Pons (tissue), 1 donor: ENCODE data around the gene UXS1.

Source experiments
- DNase-seq: peaks from one replicate; pipeline ENCODE4 v3.0.0-alpha.2; 2016; ENCODE audit warnings: low spot score

The UXS1 gene

DNA sequence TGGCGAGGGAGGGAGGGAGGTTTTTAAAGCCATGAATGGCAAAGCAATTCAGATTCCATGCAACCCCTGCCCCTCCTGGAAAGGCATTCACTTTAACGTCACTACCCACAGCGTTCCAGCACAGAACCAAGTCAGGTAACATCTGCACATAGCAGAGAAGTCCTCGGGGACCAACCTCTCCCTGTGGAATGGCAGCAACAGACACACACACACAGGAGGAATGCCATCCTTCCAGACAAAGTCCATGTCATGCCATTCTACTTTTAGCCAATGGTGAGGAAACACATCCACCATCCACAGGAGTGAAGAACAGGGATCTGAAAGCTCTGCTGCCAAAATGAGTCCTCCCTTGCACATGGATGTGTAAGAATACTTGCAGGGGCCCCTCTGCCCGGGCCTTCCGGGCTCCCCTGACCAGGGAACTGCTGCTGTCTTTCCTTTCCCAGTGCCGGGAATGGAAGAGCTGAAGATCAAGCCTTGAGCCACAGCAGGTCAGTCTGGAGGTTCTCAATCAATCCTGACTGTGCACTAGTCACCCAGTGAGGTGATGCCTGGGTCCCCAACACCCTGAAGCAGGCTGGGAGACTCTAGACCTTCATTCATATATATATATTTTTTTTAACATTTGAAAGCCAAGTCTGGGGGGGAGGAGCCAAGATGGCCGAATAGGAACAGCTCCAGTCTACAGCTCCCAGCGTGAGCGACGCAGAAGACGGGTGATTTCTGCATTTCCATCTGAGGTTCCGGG, 63.7 kb downstream of the UXS1 start:
- DNase-seq = no peak

DNA sequence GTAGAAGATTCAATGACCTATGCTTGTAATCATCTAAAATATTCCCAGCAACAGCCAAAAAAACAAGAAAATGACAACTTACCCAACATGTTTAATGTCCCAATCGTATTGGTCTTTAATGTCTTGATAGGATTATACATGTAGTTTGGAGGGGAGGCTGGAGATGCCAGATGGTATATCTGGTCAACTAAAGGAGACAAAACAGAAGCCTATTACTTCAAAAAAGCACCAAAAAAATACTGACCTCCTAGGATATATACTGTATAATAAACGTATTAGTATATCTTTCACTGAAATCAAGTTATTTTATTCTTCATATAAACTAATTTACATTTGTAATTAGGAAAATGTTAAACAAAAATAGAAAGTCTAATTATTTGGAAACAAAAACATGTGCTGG, 64.5 kb downstream of the UXS1 start:
- no peak for DNase-seq

DNA sequence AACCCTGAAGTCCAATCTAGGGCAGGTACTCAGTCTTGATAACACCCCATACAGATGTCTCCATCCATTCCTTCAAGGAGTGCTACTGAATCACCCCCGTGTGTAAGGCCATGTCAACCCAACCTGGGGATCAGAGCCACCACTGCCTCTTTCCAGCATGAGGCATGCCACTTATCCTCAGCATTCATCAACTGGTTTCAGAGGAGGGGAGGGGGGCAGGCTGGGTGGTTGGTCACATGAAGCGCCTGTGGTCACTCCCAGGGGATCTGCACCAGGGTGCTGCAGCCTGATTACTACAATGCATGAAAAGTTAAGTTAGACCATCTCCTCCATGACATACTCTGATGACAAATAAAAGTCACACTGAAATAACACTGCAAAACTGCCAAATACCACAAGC, 65.0 kb downstream of the UXS1 start:
- no peak for DNase-seq

DNA sequence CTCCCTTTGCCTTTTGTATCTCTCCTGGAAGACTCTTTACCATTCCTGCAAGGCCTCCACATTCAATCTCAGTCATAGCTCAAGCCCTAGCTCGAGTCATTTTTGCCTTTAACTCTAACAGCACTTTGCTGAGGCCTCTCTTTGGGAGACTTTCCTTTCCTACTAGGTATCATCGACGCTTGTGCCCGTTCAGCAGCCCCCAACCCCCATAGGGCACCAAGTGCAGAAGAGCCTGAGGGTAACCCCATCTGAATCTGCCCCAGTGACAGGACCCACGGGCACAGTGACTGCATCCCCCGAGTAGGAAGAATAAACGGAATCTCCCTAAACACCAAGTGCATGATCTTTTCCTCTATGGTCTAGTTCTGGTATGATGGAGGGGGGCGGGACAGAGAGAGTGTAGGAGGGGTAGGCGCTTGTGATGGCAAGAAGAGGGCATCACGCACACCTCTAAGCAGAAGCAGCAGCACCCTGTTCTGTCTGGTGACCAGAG, 66.3 kb downstream of the UXS1 start:
- DNase-seq = no peak

DNA sequence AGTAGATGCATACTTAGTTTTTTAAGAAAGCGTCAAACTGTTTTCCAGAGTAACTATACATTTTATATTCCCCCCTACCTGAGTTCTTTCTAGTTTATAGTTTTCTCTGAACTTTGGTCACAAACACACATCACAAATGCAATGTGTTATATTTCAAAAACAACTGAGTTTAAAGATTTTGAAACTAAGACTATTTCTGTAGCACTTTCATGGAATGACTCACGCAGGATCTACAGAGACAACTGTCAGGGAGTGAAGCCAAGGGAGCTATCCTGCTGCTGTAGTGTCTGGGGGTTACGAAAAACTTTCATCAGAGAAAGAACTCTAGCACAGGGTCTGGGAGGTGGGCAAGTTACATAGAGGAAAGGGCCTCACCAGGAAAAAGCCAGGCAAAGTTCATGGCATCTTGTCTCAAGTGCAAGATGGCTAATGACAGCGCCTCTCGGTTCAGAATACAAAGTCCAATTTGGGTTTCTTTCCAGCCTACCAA, 66.8 kb downstream of the UXS1 start:
- DNase-seq = no peak

DNA sequence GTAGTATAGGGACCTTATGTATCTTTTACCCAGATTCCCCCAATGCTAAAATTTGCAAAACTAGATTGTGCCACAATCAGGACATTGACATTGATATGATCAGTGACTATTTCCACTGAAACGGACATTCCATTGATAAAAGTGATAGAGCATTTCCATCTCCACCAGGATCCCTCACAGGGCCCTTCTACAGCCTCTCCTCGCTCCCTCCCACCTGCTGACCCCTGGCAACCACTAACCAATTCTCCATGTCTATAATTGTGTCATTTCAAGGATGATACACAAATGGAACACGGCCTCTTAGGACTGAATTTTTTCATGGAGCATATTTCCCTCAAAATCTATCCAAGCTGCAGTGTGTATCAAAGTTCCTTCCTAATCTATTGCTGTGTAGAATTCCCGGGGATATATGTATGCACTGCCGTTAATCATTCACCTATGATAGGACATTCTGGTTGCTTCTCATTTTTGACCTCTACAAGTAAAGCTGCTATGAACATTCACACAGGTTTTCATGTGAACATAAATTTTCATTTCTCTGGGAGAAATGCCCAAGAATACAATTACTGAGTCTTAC, 67.3 kb downstream of the UXS1 start:
- DNase-seq = no peak

DNA sequence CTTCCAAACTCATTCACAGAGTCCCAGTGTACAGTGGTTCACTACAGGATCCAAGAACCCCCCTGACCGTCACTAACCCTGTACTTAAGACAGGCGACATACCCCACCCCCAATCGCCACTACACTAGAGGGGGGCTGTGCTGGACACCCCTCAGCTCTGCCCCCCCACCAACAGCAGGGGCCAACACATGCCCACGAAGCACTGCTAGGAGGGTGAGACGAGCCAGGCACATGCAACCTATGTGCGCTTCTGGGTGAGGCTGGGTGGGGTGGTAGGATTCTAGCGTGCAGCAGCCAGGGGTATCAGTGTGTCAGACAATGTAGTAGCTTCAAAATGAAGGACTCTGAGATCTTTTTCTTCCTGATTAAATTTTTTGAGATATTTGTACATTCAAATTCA, 67.8 kb downstream of the UXS1 start:
- no peak for DNase-seq

DNA sequence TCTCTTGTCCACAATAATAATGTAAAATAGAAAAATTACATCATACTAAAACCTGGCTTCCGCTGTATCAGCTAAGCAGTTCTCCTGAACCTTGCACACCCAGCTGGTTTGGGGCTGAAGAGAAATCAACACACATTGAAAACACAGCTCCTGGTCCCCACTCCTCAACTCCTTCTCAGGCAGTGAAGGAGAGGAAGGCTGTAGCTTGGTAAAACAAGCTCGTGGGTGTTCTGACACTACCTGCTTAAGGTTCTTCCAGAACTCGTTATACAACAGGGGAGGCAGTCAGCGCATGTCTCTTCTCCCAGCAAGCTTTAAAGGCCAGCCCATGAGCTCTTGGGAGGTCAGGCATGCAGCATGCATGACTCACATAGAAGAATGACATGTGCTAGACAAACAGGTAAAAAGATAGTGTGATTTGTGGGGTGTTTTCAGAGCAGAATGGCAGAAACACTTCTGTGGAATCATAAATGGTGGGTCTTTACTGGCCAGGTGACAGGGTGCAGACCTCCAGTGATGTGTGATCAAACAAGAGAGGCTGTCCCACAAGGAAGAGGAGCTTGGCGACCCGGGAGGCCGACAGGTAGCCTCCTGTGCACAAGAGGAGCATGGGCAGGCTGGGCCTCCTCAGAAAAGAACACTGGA, 69.1 kb downstream of the UXS1 start:
- DNase-seq = no peak

DNA sequence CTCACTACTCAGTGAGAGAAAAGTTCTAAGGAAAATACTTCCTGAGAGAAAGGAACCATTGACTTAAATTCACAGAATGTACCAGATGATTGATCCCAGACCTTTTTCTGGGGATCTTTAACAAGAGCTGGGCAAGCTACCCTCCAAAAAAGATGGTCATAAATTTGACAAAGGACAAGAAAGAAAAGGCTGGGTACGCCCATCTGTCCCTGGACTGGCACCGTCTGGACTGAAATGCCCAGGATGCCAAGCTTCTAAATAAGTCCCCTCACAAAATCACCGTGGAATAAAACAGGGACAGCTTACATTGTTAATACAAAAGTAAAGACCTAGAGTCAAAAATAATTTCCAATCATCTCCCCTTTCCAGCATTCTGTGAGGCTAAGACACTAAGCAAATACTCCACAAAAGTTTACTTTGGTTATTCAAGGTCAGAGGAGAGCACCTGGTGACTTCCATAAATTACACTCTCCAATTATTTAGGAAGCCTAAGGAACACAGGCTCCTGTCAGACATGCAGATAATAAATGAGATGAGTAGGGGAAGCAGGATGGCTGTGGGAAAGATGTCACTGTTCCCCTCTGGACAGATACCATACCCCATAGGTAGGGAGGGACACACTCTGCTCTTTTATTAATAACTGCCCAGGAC, 69.9 kb downstream of the UXS1 start:
- DNase-seq = no peak

DNA sequence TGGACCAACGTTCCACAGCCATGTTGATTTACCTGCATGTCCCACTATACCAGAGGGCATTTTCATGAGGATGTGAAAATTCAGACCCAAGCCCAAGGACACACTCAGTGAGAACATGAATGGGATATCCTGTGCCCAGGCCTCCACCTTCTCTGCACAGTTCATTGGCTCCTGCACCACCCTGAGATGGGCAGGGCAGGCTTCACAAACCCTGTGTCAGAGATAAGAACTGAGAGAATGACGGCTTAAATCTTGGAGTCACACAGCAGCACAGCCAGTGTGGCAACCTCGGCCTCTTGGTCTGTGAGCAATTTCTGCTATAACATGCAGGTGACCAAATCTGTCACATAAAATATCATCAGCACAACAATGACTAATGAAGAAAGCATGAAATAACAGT, 71.9 kb downstream of the UXS1 start:
- DNase-seq = no peak

DNA sequence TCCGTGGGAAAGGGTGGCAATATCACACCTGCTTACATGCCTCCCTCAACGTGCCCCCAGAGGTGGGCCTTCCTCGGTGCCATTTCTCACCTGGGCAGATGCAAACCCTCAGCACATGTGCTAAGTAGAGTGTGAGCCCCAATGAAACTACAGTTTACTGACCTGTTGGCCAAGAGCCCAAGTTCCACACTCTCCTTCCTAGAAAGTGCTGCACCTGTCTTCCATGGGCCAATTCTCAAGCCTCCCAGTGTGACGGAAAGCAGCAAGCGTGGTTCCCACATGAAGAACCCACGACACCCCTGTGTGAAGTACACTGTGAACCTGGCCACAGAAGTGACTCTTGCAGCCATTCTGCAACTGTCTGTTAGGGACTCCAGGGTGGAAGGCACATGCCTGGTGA, 73.7 kb downstream of the UXS1 start:
- no peak for DNase-seq

DNA sequence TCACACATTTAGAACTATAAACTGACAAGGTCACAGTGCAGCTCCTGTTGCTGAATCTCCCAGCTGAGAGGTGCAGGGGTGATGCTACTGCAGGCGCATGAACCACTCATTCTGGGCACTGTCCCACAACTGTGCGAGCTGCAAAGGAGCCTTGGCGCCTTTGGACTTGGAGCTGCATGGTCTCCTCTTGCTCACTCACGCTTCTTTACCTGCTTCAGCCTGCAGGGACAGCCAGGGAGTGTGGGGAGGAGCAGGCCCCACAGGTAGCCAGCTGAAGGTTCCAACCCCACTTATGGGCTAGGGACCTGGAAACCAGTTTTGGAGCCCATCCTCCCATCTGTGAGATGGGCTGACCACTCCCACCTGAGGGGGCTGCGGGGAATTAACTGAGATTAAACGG, 75.0 kb downstream of the UXS1 start:
- no peak for DNase-seq

DNA sequence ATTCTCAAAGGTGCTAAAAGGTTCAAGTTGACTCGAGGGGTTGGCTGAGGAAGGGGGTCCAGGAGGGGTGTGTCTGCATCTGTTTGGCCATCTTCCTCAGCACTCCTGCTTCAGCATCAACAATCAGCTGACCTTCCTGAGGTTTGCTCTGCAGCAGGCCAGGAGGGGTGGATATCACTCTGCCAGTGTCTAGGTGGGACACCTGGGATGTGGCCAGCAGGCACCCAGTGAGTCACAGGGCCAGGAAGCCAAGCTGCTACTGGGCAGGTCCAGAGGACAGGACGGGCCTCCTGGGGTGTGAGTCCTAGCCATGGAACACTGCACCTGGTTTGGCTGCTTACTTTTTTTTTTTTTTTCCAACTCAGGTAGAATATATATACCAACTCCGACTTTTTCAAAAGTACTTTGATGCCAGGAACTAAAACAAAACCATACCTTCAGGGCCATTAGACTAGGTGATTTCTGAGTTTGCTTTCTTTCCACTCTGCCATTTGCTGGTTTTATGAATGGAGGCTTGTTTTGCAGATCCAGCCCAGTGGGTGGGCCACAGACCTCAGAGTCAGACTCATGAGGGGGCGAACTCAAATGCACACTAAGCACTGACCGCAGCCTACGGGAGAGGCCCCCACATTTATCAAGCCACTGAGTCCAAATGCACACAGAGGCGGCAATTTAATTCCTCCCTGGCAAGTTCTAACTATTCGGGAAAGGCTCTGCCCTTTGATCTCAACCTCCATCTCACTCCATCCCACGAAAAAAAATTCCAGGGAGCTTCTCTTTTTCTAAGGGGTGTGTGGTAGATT, 76.0 kb downstream of the UXS1 start:
- DNase-seq = no peak

DNA sequence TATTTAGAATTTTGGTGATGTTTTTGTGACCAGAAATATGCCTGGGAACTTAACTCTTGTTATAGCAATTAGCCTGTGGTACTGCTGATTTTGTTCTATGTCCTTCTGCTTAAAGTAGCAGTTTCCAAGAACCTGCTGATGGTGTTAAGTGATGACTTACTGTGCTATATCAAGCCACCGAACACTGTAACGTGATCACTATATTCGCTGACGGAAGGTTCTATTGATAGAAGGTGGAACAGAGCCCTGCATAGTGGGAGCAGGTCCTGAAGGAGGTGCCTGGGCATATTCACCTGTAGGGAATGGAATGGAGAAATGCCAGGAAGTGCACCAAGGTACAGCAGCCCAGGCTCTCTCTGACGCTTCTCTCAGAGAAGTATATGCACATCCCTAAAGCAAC, 76.8 kb downstream of the UXS1 start:
- no peak for DNase-seq

DNA sequence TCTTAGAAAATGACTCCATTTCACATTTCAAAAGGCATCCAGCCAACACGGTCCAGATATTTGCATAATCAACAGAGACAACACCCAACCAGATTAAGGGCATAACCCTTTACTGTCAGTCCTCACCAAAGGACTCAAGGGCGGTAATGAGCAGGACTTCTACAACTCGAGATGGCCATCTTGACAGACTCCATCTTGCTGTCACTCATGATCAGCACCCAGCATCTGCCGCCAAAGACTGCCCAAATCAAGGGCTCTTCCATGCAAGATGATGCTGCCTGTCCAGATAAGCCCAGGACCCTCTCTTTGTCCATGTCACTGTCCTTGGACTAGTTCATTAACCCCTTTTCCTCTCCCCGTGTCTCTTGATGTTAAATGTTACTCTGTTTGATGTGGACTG, 77.9 kb downstream of the UXS1 start:
- DNase-seq = no peak

DNA sequence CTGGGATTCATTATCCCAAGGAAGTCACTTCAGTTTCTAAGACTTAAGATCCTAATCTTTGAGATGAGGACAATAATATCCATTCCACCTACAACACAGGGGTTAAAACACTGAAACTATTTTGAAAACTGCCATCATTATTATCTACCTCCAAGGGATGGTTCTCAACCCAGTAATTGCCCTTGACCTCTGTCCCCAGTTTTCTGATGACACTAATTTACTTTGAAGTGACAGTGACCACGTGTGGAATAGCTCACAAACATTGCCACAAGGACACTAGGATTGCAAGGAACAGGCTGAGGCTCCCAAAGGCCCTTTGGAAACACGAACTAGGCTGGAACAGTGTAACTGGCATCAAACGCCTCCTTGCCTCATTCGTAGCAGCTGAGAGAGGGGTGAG, 78.4 kb downstream of the UXS1 start:
- DNase-seq = no peak

DNA sequence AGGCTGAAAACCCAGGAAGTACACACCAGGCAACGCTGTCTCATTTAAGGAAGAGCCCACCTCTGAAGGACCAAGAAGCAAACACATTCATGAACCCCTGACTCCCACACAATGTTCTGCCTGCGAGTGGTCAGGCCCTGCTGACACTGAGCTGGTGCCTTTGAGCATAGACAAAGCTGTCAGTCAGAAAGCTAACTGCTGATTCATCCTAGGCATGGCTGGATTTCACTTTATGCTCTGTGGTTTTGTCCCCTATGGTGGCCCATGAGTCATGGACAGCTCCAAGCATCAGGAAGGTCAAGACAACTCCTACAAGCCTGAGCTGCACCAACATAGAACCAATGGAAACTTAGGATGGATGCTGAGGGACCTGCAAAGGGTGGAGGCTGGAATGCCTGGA, 78.9 kb downstream of the UXS1 start:
- peak; percentile 21 for DNase-seq

DNA sequence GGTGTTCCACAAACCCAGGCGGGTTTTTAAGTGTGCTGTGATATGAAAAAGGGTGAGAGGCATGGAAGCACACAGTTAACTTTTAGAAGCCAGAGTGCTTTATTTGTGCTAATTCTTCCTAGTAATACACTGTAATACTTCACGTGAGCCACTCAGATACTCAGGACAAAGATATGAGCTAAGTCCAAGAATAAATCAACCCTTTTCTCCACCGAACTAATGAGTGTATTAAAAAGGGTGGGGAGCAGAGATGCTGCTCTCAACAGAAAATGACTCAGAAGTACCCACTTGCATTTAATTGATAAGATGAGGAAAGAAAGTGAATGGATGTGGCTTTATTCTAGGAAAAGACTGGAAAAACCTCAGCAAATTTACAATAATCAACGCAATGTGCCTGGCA, 79.9 kb downstream of the UXS1 start:
- no peak for DNase-seq

DNA sequence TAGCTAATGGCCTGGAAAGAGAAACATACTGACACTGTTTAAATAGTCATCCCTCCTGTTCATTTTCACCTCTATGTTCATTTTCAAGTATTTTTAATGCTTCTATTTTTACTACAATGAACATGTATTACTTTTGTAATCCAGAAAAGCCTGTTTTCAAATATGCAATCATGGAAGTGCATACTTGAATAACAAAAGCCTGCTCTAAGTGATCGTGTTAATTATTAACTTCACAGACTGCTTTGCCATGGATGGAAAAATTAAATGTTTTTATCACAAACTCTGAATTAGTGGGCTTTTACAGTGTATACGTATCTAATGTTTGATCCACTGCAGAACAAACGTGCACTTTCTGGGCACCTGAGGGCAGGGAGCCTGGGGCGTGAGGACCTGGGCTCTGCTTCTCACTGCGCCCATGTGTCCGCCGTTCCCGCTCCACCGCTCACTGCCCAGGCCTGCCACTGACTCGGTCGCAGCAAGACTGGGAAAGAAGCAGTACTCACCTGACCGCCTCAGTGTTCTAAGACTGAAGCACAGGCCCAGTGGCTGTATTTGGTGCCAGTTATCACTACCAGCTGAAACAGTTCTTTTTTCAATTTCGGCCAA, 80.6 kb downstream of the UXS1 start:
- no peak for DNase-seq

DNA sequence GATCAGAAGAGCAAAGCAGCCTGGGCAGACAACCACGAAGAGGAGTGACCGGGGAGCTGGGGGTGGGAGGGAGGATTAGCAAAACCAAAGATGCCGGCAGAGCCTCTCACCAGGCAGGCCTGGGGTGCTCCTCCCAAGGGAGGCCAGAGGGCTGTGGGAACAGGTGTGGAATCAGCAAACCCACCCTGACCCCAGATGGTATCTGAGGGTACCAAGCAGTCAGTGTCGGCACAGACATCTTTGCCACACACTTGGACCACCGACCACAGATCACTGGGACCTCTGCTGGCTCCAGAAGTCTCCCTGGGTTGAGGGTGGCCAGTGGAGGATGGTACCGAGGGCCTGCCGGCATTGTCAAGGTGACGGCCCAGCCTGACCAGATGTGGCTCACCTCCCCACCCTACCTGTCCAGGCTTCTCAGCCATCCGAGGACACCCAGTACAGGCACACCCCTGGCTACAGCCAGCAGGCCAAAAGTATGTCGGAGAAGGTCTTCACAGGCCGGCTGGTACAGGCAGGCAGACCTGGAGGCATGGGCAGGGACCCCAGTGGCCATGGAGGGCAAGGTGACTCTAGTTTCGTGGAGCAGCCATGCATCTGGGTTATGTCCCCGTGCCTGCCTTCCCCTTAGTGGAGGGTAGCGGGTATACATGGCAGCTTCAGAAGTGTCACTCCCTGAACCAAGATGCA, 82.1 kb downstream of the UXS1 start:
- no peak for DNase-seq
